ENCODE data around the gene PHLDB1.

GRCh38 chr11:118691926-118692830 lies 84.8 kb downstream of the PHLDB1 start:
- TF ChIP-seq, protein P1, sequence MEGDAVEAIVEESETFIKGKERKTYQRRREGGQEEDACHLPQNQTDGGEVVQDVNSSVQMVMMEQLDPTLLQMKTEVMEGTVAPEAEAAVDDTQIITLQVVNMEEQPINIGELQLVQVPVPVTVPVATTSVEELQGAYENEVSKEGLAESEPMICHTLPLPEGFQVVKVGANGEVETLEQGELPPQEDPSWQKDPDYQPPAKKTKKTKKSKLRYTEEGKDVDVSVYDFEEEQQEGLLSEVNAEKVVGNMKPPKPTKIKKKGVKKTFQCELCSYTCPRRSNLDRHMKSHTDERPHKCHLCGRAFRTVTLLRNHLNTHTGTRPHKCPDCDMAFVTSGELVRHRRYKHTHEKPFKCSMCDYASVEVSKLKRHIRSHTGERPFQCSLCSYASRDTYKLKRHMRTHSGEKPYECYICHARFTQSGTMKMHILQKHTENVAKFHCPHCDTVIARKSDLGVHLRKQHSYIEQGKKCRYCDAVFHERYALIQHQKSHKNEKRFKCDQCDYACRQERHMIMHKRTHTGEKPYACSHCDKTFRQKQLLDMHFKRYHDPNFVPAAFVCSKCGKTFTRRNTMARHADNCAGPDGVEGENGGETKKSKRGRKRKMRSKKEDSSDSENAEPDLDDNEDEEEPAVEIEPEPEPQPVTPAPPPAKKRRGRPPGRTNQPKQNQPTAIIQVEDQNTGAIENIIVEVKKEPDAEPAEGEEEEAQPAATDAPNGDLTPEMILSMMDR (IDR thresholded peaks at IDR 0.05): no peak
- TF ChIP-seq POLR2A (IDR thresholded peaks at IDR 0.05): no peak
